ENCODE results near the gene GABRR2. TPM values are rescaled to one million over a fixed set of nuclear protein-coding genes. Genes with fewer than 3 reads are reported as not detected.

Gene GABRR2
- total RNA-seq, 1 donor, result not detected

- Histone ChIP-seq H3K27ac (ENCODE audit: low read depth, low read length) (no peak overlapping the region), H3K4me3 (ENCODE audit: insufficient read depth, low read length) (no peak overlapping the region), H3K4me2 (ENCODE audit: insufficient read depth, low read length) (no peak overlapping the region), H3K79me2 (ENCODE audit: insufficient read depth, low read length) (no peaks in the 10 kb centered on the region), H3K36me3 (ENCODE audit: insufficient read depth, low read length) (no peaks in the 10 kb centered on the region), H3K27me3 (ENCODE audit: insufficient read depth, low read length) (no peaks in the 10 kb centered on the region), H3K9me3 (ENCODE audit: low read depth, low read length) (no peaks in the 10 kb centered on the region), H4K20me1 (ENCODE audit: insufficient read depth, low read length) (no peaks in the 10 kb centered on the region), H2AFZ (ENCODE audit: low read length) (no peak overlapping the region), H3K4me1 (ENCODE audit: insufficient read depth, low read length) (no peaks in the 10 kb centered on the region)
- DNase-seq (ENCODE audit: insufficient read length, low spot score, missing footprints), result no peak
- TF ChIP-seq CTCF (IDR thresholded peaks at IDR 0.05; ENCODE audit: extremely low read depth, low read depth, low read length), result no peak
These were observed 105.6 kb downstream of the GABRR2 start for GRCh38 chr6:89209457-89209856.

- Histone ChIP-seq H3K4me1 (ENCODE audit: insufficient read depth, low read length) (no peaks in the 10 kb centered on the region), H3K79me2 (ENCODE audit: insufficient read depth, low read length) (no peaks in the 10 kb centered on the region), H3K36me3 (ENCODE audit: insufficient read depth, low read length) (no peaks in the 10 kb centered on the region), H4K20me1 (ENCODE audit: insufficient read depth, low read length) (no peaks in the 10 kb centered on the region), H3K27me3 (ENCODE audit: insufficient read depth, low read length) (no peaks in the 10 kb centered on the region), H3K27ac (ENCODE audit: low read depth, low read length) (no peak overlapping the region), H3K4me2 (ENCODE audit: insufficient read depth, low read length) (no peak overlapping the region), H3K4me3 (ENCODE audit: insufficient read depth, low read length) (no peak overlapping the region), H2AFZ (ENCODE audit: low read length) (no peak overlapping the region), H3K9me3 (ENCODE audit: low read depth, low read length) (no peaks in the 10 kb centered on the region)
- no peak for DNase-seq (ENCODE audit: insufficient read length, low spot score, missing footprints)
- TF ChIP-seq CTCF (IDR thresholded peaks at IDR 0.05; ENCODE audit: extremely low read depth, low read depth, low read length), result no peak
These were observed 106.5 kb downstream of the GABRR2 start for GRCh38 chr6:89208551-89208950.

Other genes starting within 250 kb of the GABRR2 start
- 95.2 and 98.1 TPM in 2 replicates for gene PNRC1, start 234.5 kb downstream of the GABRR2 start, total RNA-seq
- under 0.01 and 0.29 TPM in 2 replicates for gene SRSF12, start 197.2 kb downstream of the GABRR2 start, total RNA-seq
- 2.4 and 2.9 TPM in 2 replicates for gene PM20D2, start 169.2 kb downstream of the GABRR2 start, total RNA-seq
- gene GABRR1, start 97.9 kb downstream of the GABRR2 start, total RNA-seq, result not detected in 2 replicates
- 44.5 and 45.7 TPM in 2 replicates for gene UBE2J1, start 37.4 kb upstream of the GABRR2 start, total RNA-seq
- gene RRAGD, start 97.0 kb upstream of the GABRR2 start, total RNA-seq, result 3.3 and 4.7 TPM in 2 replicates
- 11.2 and 11.5 TPM in 2 replicates for gene ANKRD6, start 117.9 kb upstream of the GABRR2 start, total RNA-seq